Measurements from ENCODE around the gene RNLS.

RNLS gene

DNA sequence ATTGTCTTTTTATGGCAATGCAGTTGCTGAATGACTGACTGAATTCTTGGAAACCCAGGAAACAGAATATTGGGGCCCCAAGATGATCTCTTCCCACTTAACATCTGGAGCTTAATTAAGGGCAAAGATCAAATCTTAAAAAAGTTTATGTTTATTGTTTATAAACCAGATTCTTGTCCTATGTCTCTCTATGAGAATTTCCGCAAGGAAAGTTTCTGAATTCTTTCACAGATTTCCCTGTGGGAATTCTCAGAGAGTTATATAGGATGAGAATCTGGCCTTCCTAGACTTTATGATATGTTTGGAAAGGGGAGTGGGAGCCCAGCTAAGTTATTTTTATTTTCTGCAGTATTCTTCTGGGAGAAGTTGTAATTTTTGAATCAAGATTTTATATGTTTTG lies 166.3 kb downstream of the RNLS start:
- Mint-ChIP-seq H3K4me3 (no peak overlapping the region), H3K4me1 (no peaks in the 10 kb centered on the region), H3K9me3 (no peaks in the 10 kb centered on the region), H3K36me3 (no peaks in the 10 kb centered on the region), H3K27ac (no peak overlapping the region)
- DNase-seq (ENCODE audit: low spot score in 2 of 2), result no peak
- ATAC-seq, result no peak

DNA sequence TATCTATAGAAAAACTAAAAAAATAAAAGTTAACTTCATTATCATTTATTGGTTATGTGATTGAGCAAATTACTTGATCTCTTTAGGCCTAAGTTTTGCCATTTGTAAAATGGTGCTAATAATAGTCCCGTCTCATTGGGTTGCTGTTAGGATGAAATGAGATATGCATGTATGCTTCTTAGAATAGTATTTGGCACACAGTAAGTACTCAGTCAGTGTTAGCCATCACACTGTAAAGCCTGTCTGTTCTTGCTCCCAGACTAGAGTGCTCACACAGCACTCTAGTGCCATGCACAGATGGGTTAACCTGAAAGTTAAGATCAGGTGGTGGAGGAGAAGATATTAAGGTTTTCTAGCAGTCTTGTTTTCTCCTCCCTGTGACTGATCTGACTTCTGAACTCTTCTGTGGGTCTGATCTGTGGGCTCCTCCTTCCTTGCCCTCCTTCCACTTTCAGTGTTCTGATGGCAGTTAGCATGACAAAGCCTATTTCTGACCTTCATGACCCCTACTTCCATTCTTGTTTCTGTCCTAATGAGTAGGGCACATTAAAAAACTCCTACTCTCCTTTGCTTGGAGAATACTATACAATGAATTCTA lies 167.5 kb downstream of the RNLS start:
- ATAC-seq, result no peak
- H3K4me3 Mint-ChIP-seq, result no peak overlapping the region
- H3K9me3 Mint-ChIP-seq, result no peaks in the 10 kb centered on the region
- H3K4me1 Mint-ChIP-seq, result no peaks in the 10 kb centered on the region
- no peak overlapping the region for H3K27ac Mint-ChIP-seq
- no peak for DNase-seq (ENCODE audit: low spot score in 2 of 2)
- H3K36me3 Mint-ChIP-seq, result no peaks in the 10 kb centered on the region

DNA sequence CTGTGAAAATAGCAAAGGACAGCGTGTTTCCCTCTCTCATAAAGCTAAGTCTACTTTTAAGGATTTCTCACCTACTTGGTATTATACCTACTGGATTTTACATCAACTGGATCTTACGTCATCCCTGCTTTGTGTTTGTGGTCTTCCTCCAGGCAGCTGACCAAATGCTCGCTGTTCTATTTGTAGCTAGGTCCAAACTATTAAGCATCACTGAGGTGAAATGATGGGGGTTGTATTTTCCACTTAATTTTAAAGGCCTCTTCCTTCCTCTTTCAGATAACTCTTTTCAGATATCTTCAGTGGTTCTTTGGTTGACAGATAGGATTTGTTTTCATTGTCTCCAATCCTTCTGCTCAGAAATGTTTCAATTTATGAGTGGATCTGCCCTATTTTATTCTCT lies 169.7 kb downstream of the RNLS start:
- no peaks in the 10 kb centered on the region for H3K9me3 Mint-ChIP-seq
- no peak overlapping the region for H3K27ac Mint-ChIP-seq

DNA sequence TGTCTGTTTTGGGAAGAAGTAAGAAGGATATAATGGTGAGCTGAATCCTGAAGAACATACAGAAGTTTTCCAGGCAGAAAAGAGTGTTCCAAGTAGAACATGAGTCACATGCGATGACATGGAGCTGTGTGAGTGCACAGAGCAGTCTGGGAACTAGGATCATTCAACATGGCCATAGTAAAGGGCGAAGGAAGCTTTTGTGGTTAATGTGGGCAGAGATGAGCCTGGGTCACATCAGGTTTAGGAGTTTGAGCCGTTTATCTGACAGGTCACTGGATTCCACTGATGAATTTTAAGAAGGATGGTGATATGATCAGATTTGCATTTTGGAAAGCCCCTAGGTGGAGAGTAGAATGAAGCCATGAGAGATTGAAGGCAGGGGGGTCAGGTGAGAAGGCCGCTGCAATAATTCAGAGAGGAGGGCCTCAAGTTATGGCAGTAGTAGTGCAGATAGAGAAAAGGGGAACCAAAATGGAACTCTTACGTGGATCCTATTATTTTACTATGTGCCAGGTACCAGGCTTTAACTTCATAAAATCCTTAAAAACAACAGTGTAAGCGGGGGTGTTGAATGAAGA lies 171.3 kb downstream of the RNLS start:
- no peak for ATAC-seq

More for the DNA sequence above, 169.7 kb downstream of the RNLS start:
- no peaks in the 10 kb centered on the region for H3K36me3 Mint-ChIP-seq
- H3K4me3 Mint-ChIP-seq, result no peak overlapping the region
- no peaks in the 10 kb centered on the region for H3K4me1 Mint-ChIP-seq
- no peak for ATAC-seq
- DNase-seq (ENCODE audit: low spot score in 2 of 2), result no peak

DNA sequence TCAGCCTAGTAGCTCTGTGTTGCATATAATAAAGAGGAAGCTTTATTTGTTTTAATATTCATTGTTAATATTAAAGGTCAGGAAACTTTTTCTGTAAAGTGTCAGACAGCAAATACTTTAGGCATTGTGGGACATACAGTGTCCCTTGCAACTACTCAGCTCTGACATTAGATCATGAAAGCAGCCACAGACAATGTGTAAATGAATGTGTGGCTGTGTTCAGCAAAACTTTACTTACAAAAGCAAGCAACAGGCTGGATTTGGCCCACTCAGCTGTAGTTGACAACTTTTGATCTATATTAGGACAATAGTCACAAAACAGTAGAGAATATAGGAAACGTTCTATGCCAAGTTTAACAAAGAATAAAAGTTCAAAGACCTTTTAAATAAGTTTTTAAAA lies 173.3 kb downstream of the RNLS start:
- H3K27ac Mint-ChIP-seq, result no peak overlapping the region
- H3K4me3 Mint-ChIP-seq, result no peak overlapping the region
- ATAC-seq (no peak), DNase-seq (ENCODE audit: low spot score in 2 of 2) (no peak)
- H3K36me3 Mint-ChIP-seq, result no peaks in the 10 kb centered on the region
- H3K4me1 Mint-ChIP-seq, result no peaks in the 10 kb centered on the region
- no peaks in the 10 kb centered on the region for H3K9me3 Mint-ChIP-seq

More for the DNA sequence above, 171.3 kb downstream of the RNLS start:
- H3K36me3 Mint-ChIP-seq, result no peaks in the 10 kb centered on the region
- no peaks in the 10 kb centered on the region for H3K4me1 Mint-ChIP-seq
- no peak overlapping the region for H3K4me3 Mint-ChIP-seq
- DNase-seq (ENCODE audit: low spot score in 2 of 2), result no peak
- no peaks in the 10 kb centered on the region for H3K9me3 Mint-ChIP-seq
- no peak overlapping the region for H3K27ac Mint-ChIP-seq

DNA sequence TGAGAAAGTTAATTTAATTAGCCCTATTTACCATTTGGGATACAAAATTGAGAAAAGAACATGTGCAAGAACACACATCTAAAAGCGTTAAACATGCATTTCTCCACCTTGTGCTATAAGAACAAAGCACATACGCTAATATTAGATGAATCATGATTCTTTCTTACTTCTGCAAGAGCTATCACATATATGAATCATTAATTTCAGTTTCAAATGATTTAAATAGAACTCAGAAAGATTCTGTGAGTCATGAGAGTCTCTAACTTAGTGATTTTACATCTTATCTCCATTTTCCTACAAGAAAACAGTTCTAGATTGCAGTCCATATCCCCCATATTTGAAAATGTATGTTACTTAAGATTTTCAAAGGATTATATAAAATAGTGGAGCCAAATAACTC lies 173.9 kb downstream of the RNLS start:
- H3K4me3 Mint-ChIP-seq, result no peak overlapping the region
- H3K36me3 Mint-ChIP-seq, result no peaks in the 10 kb centered on the region
- no peaks in the 10 kb centered on the region for H3K4me1 Mint-ChIP-seq
- peak; percentile 90 for ATAC-seq
- H3K27ac Mint-ChIP-seq, result no peak overlapping the region
- no peak for DNase-seq (ENCODE audit: low spot score in 2 of 2)
- H3K9me3 Mint-ChIP-seq, result no peaks in the 10 kb centered on the region

DNA sequence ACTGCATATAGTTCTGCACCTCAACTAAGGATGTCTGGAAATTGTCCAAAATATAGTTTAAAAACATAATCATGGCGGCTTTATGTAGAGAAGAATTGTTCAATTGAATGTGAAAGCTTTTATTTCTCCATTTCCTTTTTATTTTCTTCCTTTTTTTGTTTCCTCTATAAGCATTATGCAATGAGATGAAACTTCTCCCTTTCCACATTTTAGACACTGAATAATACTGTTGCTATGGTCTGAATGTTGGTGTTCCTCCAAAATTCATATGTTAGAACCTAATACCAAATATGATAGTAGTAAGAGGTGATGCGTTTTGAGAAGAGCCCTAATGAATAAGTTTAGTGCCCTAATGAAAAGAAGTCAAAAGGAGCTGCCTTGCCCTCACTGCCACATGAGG lies 175.0 kb downstream of the RNLS start:
- H3K4me3 Mint-ChIP-seq, result no peak overlapping the region
- H3K4me1 Mint-ChIP-seq, result no peaks in the 10 kb centered on the region
- DNase-seq (ENCODE audit: low spot score in 2 of 2) (no peak), ATAC-seq (no peak)
- H3K36me3 Mint-ChIP-seq, result no peaks in the 10 kb centered on the region
- no peak overlapping the region for H3K27ac Mint-ChIP-seq
- H3K9me3 Mint-ChIP-seq, result no peaks in the 10 kb centered on the region

DNA sequence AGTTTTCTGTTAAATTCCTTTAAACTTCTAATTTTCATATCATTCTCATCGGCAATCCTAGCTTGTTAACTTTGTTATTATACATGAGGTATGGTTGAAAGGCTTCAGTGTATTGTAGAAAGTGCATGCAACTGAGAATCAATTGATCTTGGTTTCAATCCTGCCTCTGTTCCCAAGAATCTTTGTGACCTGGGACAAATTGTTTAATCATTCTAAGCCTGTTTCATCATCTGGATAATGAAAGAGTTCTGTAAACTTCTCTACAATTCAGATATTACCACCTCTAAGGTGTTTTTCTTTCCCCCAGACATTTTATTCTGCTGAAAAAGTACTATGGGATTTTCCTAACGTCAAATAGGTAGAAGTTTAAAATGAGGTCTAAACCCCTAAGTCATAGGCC lies 179.0 kb downstream of the RNLS start:
- H3K4me1 Mint-ChIP-seq, result peaks cover 6% of the 10 kb centered on the region
- no peak overlapping the region for H3K27ac Mint-ChIP-seq
- DNase-seq (ENCODE audit: low spot score in 2 of 2) (no peak), ATAC-seq (no peak)
- H3K36me3 Mint-ChIP-seq, result no peaks in the 10 kb centered on the region
- H3K4me3 Mint-ChIP-seq, result no peak overlapping the region
- no peaks in the 10 kb centered on the region for H3K9me3 Mint-ChIP-seq

DNA sequence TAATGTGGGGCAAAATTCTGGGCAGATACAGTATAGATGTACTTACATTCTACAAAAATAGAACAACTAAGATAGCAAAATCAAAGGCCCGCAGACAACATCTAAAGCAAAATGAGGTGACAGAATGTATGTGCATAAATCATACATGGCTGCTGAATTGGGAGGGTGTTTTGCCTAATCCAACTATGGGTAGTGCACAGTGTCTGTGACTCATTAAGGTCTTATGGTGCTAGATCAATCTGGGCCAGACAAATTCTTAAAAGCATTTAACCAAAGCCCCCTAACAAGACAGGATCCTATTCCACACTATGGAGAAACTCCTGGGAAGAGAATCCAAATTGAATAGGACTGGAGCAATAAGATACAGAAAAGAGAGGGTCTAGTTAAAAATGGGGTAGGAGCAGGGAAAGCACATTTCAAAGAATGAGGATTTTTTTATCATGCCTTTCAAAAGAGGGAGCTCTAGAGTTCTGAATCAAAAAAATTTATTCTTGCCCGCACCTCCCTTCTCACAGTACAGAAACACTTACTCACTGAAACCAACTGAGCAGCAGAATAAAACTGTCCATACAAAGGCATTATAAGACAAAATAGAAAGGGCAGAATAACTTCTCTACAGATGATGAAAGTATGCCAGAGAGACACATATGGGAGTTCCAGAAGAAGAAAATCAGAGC lies 181.3 kb downstream of the RNLS start:
- Mint-ChIP-seq H3K36me3 (no peaks in the 10 kb centered on the region), H3K9me3 (peaks cover 7% of the 10 kb centered on the region), H3K4me1 (peaks cover 6% of the 10 kb centered on the region), H3K4me3 (no peak overlapping the region), H3K27ac (no peak overlapping the region)
- no peak for DNase-seq (ENCODE audit: low spot score in 2 of 2)
- peak; percentile 67 for ATAC-seq

DNA sequence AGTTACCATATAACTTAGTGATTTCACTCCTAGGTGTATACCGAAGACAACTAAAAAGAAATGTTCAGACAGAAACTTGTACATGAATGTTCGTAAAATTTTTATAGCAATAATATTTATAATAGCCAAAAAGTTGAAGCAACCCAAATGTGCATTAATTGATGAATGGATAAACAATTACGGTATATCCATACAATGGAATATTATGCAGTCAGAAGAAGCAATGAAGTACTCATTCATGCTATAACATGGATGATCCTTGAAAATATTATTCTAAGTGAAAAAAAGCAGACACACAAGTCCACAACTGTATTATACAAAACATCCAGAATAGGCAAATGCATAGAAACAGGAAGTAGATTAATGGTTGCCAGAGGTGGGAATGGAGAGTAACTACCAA lies 183.9 kb downstream of the RNLS start:
- no peaks in the 10 kb centered on the region for H3K36me3 Mint-ChIP-seq
- DNase-seq (ENCODE audit: low spot score in 2 of 2) (no peak), ATAC-seq (no peak)
- peaks cover 6% of the 10 kb centered on the region for H3K4me1 Mint-ChIP-seq
- no peak overlapping the region for H3K27ac Mint-ChIP-seq
- no peak overlapping the region for H3K4me3 Mint-ChIP-seq
- H3K9me3 Mint-ChIP-seq, result peaks cover 13% of the 10 kb centered on the region

DNA sequence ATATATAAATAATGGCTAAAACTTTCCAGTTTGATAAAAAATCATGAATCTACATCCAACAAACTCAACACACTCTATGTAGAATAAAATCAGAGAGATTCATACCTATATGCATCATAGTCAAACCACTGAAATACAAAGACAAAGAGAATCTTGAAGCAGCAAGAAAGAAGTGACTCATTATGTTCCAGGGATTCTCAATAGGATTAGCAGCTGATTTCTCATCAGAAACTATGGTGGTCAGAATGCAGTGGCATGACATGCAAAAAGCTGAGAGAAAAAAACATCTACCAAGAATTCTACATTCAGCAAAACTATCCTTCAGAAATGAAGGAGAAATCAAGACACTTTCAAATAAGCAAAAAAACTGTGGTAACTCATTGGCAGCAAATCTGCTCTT lies 187.4 kb downstream of the RNLS start:
- DNase-seq (ENCODE audit: low spot score in 2 of 2) (no peak), ATAC-seq (no peak)
- Mint-ChIP-seq H3K4me3 (no peak overlapping the region), H3K9me3 (peaks cover 13% of the 10 kb centered on the region), H3K36me3 (no peaks in the 10 kb centered on the region), H3K27ac (no peak overlapping the region), H3K4me1 (no peaks in the 10 kb centered on the region)

DNA sequence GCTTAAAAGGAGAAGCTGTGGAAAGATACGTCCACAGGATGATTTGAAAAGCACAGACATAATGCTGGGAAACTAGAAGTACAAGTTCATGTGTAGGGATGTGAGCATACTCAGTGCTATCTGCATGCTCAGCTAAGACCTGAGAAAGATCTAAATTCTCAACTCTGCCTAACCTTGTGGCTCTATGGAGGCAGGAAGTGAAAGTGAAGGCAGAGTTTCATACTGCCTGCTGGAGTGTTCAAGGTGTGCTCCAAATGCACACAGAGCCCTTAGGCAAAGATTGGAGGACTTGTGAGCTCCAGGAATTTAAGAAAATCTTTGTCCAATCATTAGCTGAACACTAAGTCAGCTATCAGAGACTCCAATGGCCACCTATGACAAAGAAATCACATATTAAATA lies 190.9 kb downstream of the RNLS start:
- Mint-ChIP-seq H3K4me3 (no peak overlapping the region), H3K36me3 (no peaks in the 10 kb centered on the region), H3K4me1 (no peaks in the 10 kb centered on the region), H3K9me3 (peaks cover 10% of the 10 kb centered on the region), H3K27ac (no peak overlapping the region)
- ATAC-seq (peak; percentile 58), DNase-seq (ENCODE audit: low spot score in 2 of 2) (no peak)

DNA sequence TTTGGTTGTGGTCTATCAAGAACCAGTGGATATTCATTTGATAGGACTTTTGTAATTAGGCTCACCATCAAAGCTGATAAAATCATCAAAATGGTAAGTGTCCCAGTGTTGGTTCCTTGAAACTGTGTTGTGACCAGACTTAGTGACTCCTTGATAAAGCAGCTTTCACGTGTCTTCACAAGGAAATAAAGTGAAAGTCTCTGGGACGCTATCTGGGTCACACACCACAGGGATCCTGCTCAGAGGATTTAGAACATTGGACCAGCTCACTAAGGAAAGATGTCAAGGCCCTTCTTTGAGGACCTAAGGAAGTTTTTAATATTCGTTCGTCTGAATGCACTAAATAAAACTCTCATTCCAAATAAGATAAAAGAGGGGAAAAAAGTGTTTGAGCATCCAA lies 193.1 kb downstream of the RNLS start:
- ATAC-seq, result no peak
- H3K4me1 Mint-ChIP-seq, result peaks cover 6% of the 10 kb centered on the region
- no peaks in the 10 kb centered on the region for H3K9me3 Mint-ChIP-seq
- H3K4me3 Mint-ChIP-seq, result no peak overlapping the region
- no peak for DNase-seq (ENCODE audit: low spot score in 2 of 2)
- no peaks in the 10 kb centered on the region for H3K36me3 Mint-ChIP-seq
- no peak overlapping the region for H3K27ac Mint-ChIP-seq

DNA sequence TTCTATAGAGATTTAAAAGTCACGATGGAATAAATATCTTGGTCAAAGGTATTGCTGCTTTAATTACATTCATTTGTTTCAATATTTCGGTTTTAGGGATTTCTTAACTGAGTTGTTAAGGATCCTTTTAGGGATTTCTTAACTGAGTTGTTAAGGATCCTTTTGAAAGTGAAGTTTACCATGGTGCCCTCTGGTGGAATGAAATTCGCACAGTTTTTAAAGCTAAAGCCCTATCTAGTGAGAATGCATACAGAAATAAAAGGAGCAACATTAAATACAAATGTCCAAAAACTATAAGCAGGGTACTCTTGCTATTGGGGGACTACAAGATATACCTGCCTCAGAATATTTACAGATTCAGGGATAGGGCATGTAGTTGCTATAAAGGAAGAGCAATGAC lies 193.7 kb downstream of the RNLS start:
- no peak for DNase-seq (ENCODE audit: low spot score in 2 of 2)
- H3K4me3 Mint-ChIP-seq, result no peak overlapping the region

DNA sequence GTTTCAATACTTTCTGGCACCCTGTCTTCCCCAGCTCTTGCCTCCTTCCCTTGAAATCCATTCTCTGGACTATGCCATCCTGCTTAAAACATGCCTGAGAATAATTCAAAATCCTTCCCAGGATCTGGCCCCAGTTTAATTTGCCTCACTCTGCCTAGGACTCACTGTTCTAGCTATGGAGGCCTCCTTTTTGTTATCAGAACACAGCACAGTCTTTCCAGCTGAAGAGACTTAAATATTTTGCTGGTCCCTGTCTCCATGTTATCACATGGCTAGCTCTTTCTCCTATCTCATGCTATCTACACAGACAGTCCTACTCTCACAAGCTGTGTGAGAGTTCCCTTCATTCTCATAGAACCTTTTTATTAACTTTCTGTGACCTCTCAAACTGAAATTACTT lies 194.8 kb downstream of the RNLS start:
- H3K4me3 Mint-ChIP-seq, result no peak overlapping the region
- peaks cover 6% of the 10 kb centered on the region for H3K4me1 Mint-ChIP-seq
- ATAC-seq (no peak), DNase-seq (ENCODE audit: low spot score in 2 of 2) (no peak)
- no peaks in the 10 kb centered on the region for H3K9me3 Mint-ChIP-seq
- no peak overlapping the region for H3K27ac Mint-ChIP-seq
- H3K36me3 Mint-ChIP-seq, result no peaks in the 10 kb centered on the region

More for the DNA sequence above, 193.7 kb downstream of the RNLS start:
- peaks cover 6% of the 10 kb centered on the region for H3K4me1 Mint-ChIP-seq
- ATAC-seq, result no peak
- H3K36me3 Mint-ChIP-seq, result no peaks in the 10 kb centered on the region
- no peaks in the 10 kb centered on the region for H3K9me3 Mint-ChIP-seq
- no peak overlapping the region for H3K27ac Mint-ChIP-seq

Data from stimulated activated effector memory CD8-positive, alpha-beta T cell treated with anti-CD3 and anti-CD28 coated beads, Interleukin-12 subunit alpha, Interleukin-12 subunit beta, amount 100 ng/mL, for 72 hours (primary cell).